OCI-LY1 (cell line): ENCODE measurements around the gene CDH4.

Experiments
- H2AFZ ChIP-seq: fragments of 200-600 bp; sonication (generic), shearing (Covaris generic); 2 replicates; pipeline ENCODE4 v1.6.0; 2014; ENCODE audit warnings: antibody characterized with exemption, mild to moderate bottlenecking, low read length
- H3F3A ChIP-seq: fragments of 200-600 bp; sonication (generic), shearing (Covaris generic); 2 replicates; pipeline ENCODE4 v1.6.0; 2014; ENCODE audit warnings: mild to moderate bottlenecking, antibody characterized with exemption, low read length, moderate library complexity; ENCODE audit not compliant: insufficient read depth
- H3K27ac ChIP-seq: fragments of 200-600 bp; sonication (generic); 2 replicates; pipeline ENCODE4 v1.5.1; 2014; ENCODE audit warnings: low read length, mixed run types, mild to moderate bottlenecking, low read depth; ENCODE audit not compliant: poor library complexity, severe bottlenecking
- H3K27me3 ChIP-seq: fragments of 200-600 bp; sonication (generic); 2 replicates; pipeline ENCODE4 v1.6.0; 2014; ENCODE audit warnings: antibody characterized with exemption, mild to moderate bottlenecking, low read length, moderate library complexity; ENCODE audit not compliant: insufficient read depth
- H3K36me3 ChIP-seq: fragments of 200-600 bp; sonication (generic); 2 replicates; pipeline ENCODE4 v1.6.1; 2014; ENCODE audit warnings: mild to moderate bottlenecking, antibody characterized with exemption, low read length, moderate library complexity, mixed read lengths; ENCODE audit not compliant: insufficient read depth
- H3K4me1 ChIP-seq: fragments of 200-600 bp; sonication (generic); 2 replicates; pipeline ENCODE4 v1.5.1; 2014; ENCODE audit warnings: mild to moderate bottlenecking, low read length, moderate library complexity; ENCODE audit not compliant: insufficient read depth, severe bottlenecking
- H3K4me2 ChIP-seq: fragments of 200-600 bp; sonication (generic), shearing (Covaris generic); 2 replicates; pipeline ENCODE4 v1.6.1; 2014; ENCODE audit warnings: low read length
- H3K4me3 ChIP-seq: fragments of 200-600 bp; sonication (generic); 2 replicates; pipeline ENCODE4 v1.5.1; 2014; ENCODE audit warnings: low read length, low read depth, mild to moderate bottlenecking, mixed read lengths; ENCODE audit not compliant: poor library complexity, severe bottlenecking
- H3K79me2 ChIP-seq: fragments of 200-600 bp; shearing (Covaris generic); 2 replicates; pipeline ENCODE4 v1.6.1; 2016; ENCODE audit warnings: mixed run types, low read length, mixed read lengths; ENCODE audit not compliant: insufficient read depth
- H3K9ac ChIP-seq: fragments of 200-600 bp; sonication (generic), shearing (Covaris generic); 2 replicates; pipeline ENCODE4 v1.6.1; 2014; ENCODE audit warnings: mild to moderate bottlenecking, low read length, mixed read lengths
- H3K9me2 ChIP-seq: fragments of 200-600 bp; sonication (generic), shearing (Covaris generic); 2 replicates; pipeline ENCODE4 v1.6.1; 2014; ENCODE audit warnings: low read depth, mild to moderate bottlenecking, low read length, mixed read lengths
- H3K9me3 ChIP-seq: fragments of 200-600 bp; shearing (Covaris generic); 2 replicates; pipeline ENCODE4 v1.6.1; 2014; ENCODE audit warnings: low read length, mixed read lengths
- H4K20me1 ChIP-seq: fragments of 200-600 bp; sonication (generic), shearing (Covaris generic); 2 replicates; pipeline ENCODE4 v1.6.0; 2016; ENCODE audit warnings: mild to moderate bottlenecking, low read length; ENCODE audit not compliant: insufficient read depth
- CTCF ChIP-seq: fragments of 200-600 bp; sonication (generic), shearing (Covaris generic); IDR thresholded peaks from 2 replicates; pipeline ENCODE4 v1.5.1; 2017; ENCODE audit warnings: mild to moderate bottlenecking, antibody characterized with exemption, low read length, moderate library complexity, mixed read lengths
- EZH2 ChIP-seq: fragments of 200-600 bp; sonication (generic), shearing (Covaris generic); IDR thresholded peaks from 2 replicates; pipeline ENCODE4 v1.8.0; 2017; ENCODE audit warnings: borderline replicate concordance, mixed run types, mild to moderate bottlenecking, antibody characterized with exemption, low read length, moderate library complexity, mixed read lengths

CDH4 gene

GRCh38 chr20:61656198-61656597, 404.1 kb downstream of the CDH4 start:
- Histone ChIP-seq H3F3A (no peaks in the 10 kb centered on the region), H3K36me3 (no peaks in the 10 kb centered on the region), H3K4me3 (no peak overlapping the region), H3K79me2 (no peaks in the 10 kb centered on the region), H4K20me1 (no peaks in the 10 kb centered on the region), H3K27me3 (no peaks in the 10 kb centered on the region), H3K9me2 (no peaks in the 10 kb centered on the region), H3K9ac (no peak overlapping the region), H3K27ac (no peak overlapping the region), H3K4me2 (no peak overlapping the region), H3K4me1 (no peaks in the 10 kb centered on the region), H2AFZ (no peak overlapping the region), H3K9me3 (no peaks in the 10 kb centered on the region)
- TF ChIP-seq CTCF (no peak), EZH2 (no peak)

GRCh38 chr20:61657721-61658377, 405.8 kb downstream of the CDH4 start:
- TF ChIP-seq EZH2 (no peak), CTCF (no peak)
- H3K4me3 ChIP-seq = no peak overlapping the region

GRCh38 chr20:61658563-61658962, 406.5 kb downstream of the CDH4 start:
- no peak overlapping the region for H3K4me2 ChIP-seq
- no peaks in the 10 kb centered on the region for H3K4me1 ChIP-seq
- H3K9me3 ChIP-seq = no peaks in the 10 kb centered on the region
- H3K27ac ChIP-seq = no peak overlapping the region
- H3K9me2 ChIP-seq = no peaks in the 10 kb centered on the region
- no peak overlapping the region for H3K4me3 ChIP-seq
- no peak overlapping the region for H2AFZ ChIP-seq
- no peaks in the 10 kb centered on the region for H3F3A ChIP-seq
- H3K27me3 ChIP-seq = no peaks in the 10 kb centered on the region
- no peaks in the 10 kb centered on the region for H4K20me1 ChIP-seq
- H3K36me3 ChIP-seq = no peaks in the 10 kb centered on the region
- no peaks in the 10 kb centered on the region for H3K79me2 ChIP-seq
- TF ChIP-seq CTCF (no peak), EZH2 (no peak)
- no peak overlapping the region for H3K9ac ChIP-seq

More at GRCh38 chr20:61657721-61658377, 405.8 kb downstream of the CDH4 start:
- Histone ChIP-seq H3K4me1 (no peaks in the 10 kb centered on the region), H3K4me2 (no peak overlapping the region), H3K27me3 (no peaks in the 10 kb centered on the region), H2AFZ (no peak overlapping the region), H3K9me3 (no peaks in the 10 kb centered on the region), H3K9ac (no peak overlapping the region), H3K9me2 (no peaks in the 10 kb centered on the region), H3K36me3 (no peaks in the 10 kb centered on the region), H3K27ac (no peak overlapping the region), H3K79me2 (no peaks in the 10 kb centered on the region), H3F3A (no peaks in the 10 kb centered on the region), H4K20me1 (no peaks in the 10 kb centered on the region)
